HG02763 (cell line): ENCODE results near the gene UBE2F.
"Not testable (repeated sequence)": the region's sequence is repeated elsewhere in the genome, so short reads cannot be mapped to it uniquely, and the experiment has no call there.

ENCODE experiments used
- ATAC-seq: cut with Tn5 transposase; IDR thresholded peaks from one replicate; pipeline ENCODE4 v1.9.1; 2021; ENCODE audit warnings: mild to moderate bottlenecking, moderate library complexity; ENCODE audit not compliant: unreplicated experiment

The UBE2F gene

DNA sequence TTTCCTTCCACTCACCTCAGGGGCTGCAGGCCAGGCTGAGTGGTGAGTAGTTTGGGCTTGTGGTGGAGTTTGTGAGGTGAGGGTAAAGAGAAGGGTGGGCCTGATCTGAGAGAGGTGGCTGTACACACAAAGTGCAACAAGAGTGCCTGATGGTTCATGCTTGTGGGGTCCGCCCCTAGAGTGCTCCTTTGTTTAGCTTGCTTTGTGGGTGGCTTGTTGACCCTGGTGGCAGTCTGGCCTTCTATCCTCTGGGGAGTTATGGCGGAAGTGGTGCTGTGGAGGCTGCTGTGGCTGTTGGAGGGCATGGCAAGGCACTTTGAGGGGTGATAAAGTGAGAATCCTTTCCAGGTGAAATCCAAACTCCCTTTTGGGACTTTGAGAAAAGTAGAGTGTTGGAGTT, 10.6 kb downstream of the UBE2F start:
- ATAC-seq = no peak

DNA sequence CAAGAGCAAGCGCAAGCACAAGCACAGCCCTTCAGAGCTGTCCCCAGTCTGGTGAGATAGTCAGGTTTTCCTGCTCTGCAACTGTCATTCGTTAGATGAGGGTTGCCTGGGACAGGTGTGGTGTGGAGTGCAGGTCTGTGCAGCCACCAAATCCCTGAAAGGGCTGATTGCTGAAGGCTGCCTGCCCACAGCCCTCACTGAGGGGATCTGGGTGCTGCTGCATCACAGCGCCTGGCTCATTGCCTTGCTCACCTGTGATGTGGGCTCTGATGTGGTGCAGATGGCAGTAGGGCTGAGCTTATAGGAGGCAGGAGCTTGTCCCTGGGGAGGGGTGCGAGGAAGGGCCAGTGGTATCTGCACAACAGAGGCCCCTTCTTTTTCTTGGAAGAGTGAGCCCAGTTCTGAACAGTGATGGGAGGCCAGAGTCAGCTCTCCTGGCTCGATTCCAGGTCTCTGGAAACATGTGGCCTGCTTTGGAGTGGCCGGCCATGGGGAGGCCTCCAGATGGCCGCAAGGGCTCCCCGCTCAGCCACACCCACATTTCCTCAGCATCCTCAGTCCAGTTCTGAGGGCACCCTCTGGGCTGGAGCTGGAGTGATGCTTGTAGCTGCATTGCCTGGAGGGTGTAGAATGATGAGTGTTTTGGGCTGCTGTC, 11.4 kb downstream of the UBE2F start:
- no peak for ATAC-seq

DNA sequence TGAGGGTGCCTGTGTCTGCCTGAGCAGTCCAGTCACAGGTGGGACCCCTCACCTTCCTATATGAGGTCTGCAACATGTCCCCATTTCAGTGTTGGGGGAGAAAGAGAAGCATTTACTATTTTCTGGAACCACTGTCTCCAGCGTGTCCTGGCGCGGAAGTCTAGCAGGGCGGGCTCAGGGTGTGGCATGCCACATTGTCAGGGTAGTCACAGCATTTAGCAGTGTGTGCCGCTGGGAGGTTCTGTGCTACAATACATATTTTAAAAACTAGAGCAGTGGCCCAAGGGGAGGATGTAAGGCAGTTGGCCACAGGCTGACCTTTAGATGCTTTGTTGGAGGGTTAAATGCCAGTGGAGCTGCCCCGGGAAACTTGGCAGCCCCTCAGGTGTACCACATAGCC, 12.5 kb downstream of the UBE2F start:
- ATAC-seq = no peak

DNA sequence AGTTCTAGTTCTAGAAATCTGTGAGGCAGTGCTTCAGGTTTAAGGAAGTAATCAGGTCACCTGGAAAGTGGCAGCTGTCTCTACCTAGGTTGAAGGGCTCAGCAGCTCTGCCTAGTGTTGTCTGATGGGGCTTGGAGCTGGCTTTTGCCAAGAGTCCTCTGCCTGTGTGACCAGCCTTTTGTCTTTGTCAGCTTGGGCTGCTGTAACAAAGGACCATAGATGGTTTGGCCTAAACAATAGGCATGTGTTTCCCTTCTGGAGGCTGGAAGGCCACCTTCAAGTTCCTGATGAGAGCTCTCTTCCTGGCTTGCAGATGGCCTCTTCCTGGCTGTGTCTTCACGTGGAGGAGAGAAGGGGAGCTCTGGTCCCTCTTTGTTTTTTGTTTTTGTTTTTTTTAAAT, 13.3 kb downstream of the UBE2F start:
- ATAC-seq = no peak

- no peak for ATAC-seq
Observed at GRCh38 chr2:237980751-237981150, 13.9 kb downstream of the UBE2F start.

GRCh38 chr2:237981621-237982020, 14.8 kb downstream of the UBE2F start:
- ATAC-seq = not testable (repeated sequence)

DNA sequence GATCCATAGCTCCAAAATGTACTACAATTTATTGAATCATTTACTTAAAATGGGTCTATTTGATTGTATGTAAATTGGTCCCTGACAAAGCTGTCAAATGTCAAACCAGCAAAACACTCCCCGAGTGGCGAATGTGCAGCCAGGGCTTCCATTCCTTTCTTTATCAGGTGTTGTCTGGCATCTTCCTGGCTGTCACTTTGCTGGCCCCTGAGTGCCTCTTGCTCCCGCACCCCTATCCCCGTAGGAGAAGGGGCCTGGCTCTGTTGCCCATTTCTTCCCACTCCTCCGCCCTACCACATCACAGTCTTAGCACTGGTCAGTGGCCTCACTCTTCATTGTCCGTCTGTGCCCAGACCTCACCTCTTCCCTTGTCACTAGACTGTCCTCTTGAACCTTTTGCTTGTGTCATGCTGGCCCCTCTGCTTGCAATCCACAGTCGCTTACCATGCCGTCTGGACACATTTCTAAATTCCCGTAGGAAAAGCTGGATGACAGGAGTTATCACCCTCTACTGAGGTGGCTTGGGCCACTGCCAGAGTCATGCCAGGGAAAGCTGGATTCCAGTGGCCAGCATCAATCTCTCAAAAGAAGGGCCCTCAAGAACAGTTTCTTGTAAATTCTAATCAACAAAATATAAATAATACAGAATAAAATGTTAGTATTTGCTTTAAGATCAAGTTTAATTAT, 15.4 kb downstream of the UBE2F start:
- ATAC-seq = no peak

- no peak for ATAC-seq
Observed at GRCh38 chr2:237983922-237984321, 17.1 kb downstream of the UBE2F start.

- no peak for ATAC-seq
Observed at GRCh38 chr2:237987268-237987667, 20.5 kb downstream of the UBE2F start.

GRCh38 chr2:237993701-237994100, 26.9 kb downstream of the UBE2F start:
- ATAC-seq = no peak

- no peak for ATAC-seq
Observed at GRCh38 chr2:237995036-237995435, 28.2 kb downstream of the UBE2F start.

GRCh38 chr2:237996021-237996593, 29.3 kb downstream of the UBE2F start:
- no peak for ATAC-seq

DNA sequence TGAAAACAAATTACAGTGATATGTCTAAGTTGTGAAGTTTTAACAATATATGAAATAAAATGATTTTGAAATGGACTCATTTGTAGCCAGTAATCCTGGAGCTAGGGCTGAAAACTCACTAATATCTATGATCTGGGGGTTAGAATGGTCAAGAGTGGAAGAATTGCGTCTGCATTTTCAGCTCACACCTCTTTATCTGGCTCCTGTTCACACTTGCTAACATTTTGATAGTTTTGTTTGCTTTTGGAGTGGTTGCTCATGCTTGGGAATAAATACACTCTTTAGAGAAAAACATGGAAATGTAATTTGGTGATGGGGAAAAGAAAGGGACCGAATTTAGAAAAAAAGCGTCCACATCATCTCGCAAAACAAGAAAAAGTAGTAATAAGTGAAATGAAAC, 30.7 kb downstream of the UBE2F start:
- no peak for ATAC-seq

DNA sequence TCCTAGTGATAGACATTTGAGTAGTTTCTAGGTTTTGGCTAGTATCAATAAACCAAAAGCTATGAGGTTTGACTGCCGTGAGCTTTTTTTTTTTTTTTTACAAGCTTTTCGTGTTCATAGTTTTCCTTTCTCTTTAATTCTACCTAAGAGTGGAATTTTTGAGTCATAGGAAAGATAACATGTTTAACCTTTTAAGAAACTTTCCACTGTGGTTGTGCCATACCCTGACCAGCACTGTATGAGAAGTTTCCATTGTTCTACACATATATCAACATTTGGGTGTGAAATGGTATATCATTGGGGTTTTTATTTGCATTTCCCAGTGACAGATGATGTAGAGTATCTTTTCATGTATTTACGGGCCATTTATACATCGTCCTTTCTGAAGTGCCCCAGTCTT, 31.7 kb downstream of the UBE2F start:
- peak; percentile 83 for ATAC-seq

GRCh38 chr2:238003234-238004031, 36.6 kb downstream of the UBE2F start:
- ATAC-seq = no peak

DNA sequence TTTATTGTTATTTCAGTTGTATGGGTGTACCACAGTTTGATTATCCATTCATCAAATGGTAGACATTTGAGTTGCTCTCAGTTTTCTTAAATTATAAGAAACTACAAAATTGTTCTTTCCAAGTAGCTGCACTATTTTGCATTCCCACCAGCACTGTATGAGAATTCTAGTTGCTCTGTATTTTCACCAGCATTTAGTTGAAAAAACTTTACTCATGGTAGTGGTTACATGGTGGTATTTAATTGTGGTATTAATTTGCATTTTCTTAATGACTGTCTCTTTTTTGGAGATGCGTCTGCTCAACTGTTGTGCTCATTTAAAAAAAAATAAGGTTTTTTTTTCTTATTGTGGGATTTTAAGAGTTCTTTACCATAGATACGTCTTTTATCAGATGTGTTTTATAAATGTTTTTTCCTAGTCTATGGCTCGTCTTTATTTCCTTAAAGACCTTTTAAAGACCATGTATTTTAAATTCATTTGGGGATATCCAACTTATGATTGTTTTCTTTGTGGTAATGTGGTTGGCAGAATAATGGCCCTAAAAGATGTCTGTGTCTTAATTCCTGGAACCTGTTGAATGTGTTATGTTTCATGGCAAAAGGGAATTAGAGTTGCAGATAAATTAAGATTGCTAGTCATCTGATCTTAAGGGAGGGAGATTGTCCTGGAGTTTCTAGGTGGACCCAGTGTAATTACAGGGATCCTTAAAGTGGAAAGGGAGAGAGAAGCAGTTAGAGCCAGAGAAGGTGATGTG, 37.4 kb downstream of the UBE2F start:
- ATAC-seq = no peak

DNA sequence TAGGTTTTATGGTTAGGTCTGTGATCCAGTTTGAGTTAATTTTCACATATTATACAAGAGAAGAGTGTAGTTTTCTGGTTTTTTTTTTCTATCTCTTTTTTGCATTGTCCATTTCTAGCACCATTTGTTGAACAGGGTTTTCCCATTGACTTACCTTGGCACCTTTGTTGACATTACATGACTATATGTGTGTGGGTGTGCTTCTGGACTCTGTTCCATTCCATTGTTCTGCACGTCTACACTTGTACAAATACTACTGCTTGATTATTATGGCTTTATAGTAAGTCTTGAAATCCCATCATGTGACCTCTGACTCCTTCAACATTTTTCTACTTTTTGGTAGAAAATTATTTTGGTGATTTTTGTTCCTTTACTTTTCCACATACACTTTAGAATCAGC, 38.7 kb downstream of the UBE2F start:
- no peak for ATAC-seq

DNA sequence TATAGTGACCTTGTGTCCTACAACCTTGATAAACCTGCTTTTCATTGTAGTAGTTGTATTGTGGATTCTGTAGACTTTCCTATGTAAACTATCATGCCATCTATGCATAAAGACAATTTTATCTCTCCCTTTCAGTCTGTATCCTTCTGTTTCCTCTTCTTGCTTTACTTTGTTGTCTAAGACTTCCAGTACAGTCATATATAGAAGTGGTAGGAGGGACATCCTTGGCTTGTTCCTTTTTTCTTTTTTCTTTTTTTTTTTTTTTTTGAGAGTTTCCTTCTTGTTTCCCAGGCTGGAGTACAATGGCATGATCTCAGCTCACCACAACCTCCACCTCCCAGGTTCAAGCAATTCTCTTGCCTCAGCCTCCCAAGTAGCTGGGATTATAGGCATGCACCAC, 39.7 kb downstream of the UBE2F start:
- no peak for ATAC-seq

GRCh38 chr2:238007924-238008323, 41.1 kb downstream of the UBE2F start:
- no peak for ATAC-seq

DNA sequence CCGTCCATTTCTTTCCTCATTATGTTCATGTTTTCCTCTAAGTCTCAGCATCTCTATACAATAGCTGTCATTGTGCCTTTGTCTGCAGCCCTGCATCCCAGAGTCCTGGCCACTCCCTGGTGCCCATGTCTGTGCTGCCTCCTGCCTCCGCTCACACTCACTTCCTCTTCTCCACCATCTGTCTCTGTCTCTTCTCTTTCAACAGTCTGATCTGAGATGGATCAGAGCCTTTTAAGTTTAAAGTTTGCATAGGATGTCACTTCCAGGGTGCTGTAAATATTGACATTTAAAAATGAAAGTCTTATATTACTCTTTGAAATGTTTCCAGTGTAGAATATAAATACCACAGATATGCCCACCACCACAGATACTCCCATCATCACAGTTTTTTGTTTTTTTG, 42.7 kb downstream of the UBE2F start:
- ATAC-seq = no peak

DNA sequence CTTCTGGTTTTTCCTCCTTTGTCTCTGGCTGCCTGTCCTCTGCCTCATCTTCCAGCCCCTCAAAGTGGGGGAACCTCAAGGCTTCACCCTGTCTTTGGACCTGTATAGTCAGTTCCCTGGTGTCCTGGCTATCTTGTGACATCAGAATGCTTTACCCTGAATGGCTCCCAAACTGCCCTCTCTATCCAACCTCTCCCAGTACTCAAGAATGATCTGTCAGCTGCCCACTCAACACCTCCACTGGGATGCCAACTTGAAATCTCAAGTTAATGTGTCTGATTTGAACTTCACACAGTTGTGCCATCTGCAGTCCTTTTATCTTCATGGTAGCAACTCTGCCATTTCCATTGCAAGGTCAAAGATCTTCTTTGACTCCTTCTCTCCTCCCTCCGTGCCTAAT, 43.8 kb downstream of the UBE2F start:
- ATAC-seq = no peak
